ENCODE results near the gene NEO1.

NEO1 gene

GRCh38 chr15:73134196-73134595 is 81.9 kb downstream of the NEO1 start:
- TF ChIP-seq CTCF (IDR thresholded peaks at IDR 0.05) = no peak

- no peak for TF ChIP-seq CTCF (IDR thresholded peaks at IDR 0.05)
Measured at GRCh38 chr15:73139041-73139743, 86.9 kb downstream of the NEO1 start.

GRCh38 chr15:73139744-73140553 is 87.7 kb downstream of the NEO1 start:
- TF ChIP-seq CTCF (IDR thresholded peaks at IDR 0.05) = no peak

GRCh38 chr15:73141216-73141900 is 89.1 kb downstream of the NEO1 start:
- TF ChIP-seq CTCF (IDR thresholded peaks at IDR 0.05) = no peak

- TF ChIP-seq CTCF (IDR thresholded peaks at IDR 0.05) = no peak
Measured at GRCh38 chr15:73142802-73143762, 90.8 kb downstream of the NEO1 start.

- TF ChIP-seq CTCF (IDR thresholded peaks at IDR 0.05) = no peak
Measured at GRCh38 chr15:73143763-73144155, 91.5 kb downstream of the NEO1 start.

- TF ChIP-seq CTCF (IDR thresholded peaks at IDR 0.05) = no peak
Measured at GRCh38 chr15:73146419-73146818, 94.2 kb downstream of the NEO1 start.
